Measurements from ENCODE around the gene ITK. TPM values are rescaled to one million over a fixed set of nuclear protein-coding genes. Genes with fewer than 3 reads are reported as not detected.
"Not testable (repeated sequence)": the region's sequence is repeated elsewhere in the genome, so short reads cannot be mapped to it uniquely, and the experiment has no call there.

ITK gene
- total and polyA plus RNA-seq, 2 donors (not counting 3 experiments of a cell fraction or from before 2014, with no cell fraction given) = not detected

DNA sequence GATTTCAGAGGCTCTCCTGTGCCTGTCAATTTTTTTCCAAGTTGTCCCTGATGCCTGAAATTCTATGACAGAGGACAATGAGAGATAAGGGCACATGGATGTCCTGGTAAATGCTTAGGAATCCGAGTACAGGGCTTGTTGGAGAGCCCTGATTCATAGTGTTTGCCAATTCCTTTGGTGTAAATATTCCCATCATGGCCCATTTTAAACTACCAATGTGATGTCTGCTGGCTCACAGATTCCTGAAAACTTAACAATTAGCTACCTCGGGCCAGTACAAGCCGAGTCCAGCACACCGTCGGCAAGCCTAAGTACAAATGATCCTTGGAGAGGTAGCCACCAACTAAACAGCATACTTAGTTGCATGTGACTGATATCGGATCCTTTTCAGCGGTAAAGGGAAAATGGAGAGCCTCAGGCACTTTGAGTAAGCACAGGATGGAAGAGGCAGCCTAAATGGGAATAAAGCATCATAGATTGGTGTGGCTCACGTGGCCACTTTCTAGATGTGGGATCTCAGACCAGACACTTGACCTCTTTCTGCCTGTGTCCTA, 3.6 kb downstream of the ITK start:
- Histone ChIP-seq H3K4me1 (ENCODE audit: control insufficient read depth, extremely low read depth, insufficient read depth, low read length) (no peaks in the 10 kb centered on the region), H3K4me2 (ENCODE audit: insufficient read depth, low read length) (no peak overlapping the region), H4K20me1 (replicated peaks; ENCODE audit: control insufficient read depth, extremely low read depth, insufficient read depth, low read length) (no peaks in the 10 kb centered on the region), H3K27me3 (ENCODE audit: control insufficient read depth in 2 of 2, insufficient read depth in 2 of 2, low read length in 2 of 2) (no peaks in the 10 kb centered on the region), H3K9me3 (replicated peaks; ENCODE audit: control insufficient read depth, insufficient read depth, low read length) (no peaks in the 10 kb centered on the region), H3K36me3 (ENCODE audit: control insufficient read depth in 2 of 2, extremely low read depth in 1 of 2, insufficient read depth in 2 of 2, low read length in 2 of 2) (no peaks in the 10 kb centered on the region), H3K9ac (replicated peaks; ENCODE audit: extremely low read depth, insufficient read depth, low read length) (no peak overlapping the region), H3K79me2 (ENCODE audit: control insufficient read depth, insufficient read depth, low read length) (no peaks in the 10 kb centered on the region), H3K9me1 (replicated peaks; ENCODE audit: control insufficient read depth, extremely low read depth, insufficient read depth, low read length) (no peaks in the 10 kb centered on the region), H2AFZ (ENCODE audit: low read depth, low read length) (no peak overlapping the region), H3K4me3 (replicated peaks in 1 of 3; ENCODE audit: insufficient read depth in 1 of 3, low read depth in 1 of 3, low read length in 3 of 3) (no peak overlapping the region), H3K27ac (ENCODE audit: insufficient read depth, low read depth, low read length) (no peak overlapping the region)
- intact Hi-C loops (cut with micrococcal nuclease) (no loop called here), dilution Hi-C loops (cut with MboI; ENCODE audit: extremely low pct_ligation_motif_present, low sequenced_read_pairs) (no loop called here)
- FAIRE-seq (no peak), DNase-seq (ENCODE audit: low read depth, low spot score) (no peak)
- BruUV-seq (replicated peaks) = no TSS peak
- ChIA-PET CTCF (no interaction called here), POLR2A (no interaction called here)
- no peak for TF ChIP-seq GATA2 (IDR thresholded peaks at IDR 0.05; ENCODE audit: insufficient read depth, insufficient read length, low read depth, low read length)
- no peak for TF ChIP-seq MYC (IDR thresholded peaks at IDR 0.05; ENCODE audit: low read depth, low read length)
- TF ChIP-seq, protein P1, sequence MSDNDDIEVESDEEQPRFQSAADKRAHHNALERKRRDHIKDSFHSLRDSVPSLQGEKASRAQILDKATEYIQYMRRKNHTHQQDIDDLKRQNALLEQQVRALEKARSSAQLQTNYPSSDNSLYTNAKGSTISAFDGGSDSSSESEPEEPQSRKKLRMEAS (IDR thresholded peaks at IDR 0.05; ENCODE audit: insufficient read depth, insufficient read length) = no peak
- TF ChIP-seq, protein P2, sequence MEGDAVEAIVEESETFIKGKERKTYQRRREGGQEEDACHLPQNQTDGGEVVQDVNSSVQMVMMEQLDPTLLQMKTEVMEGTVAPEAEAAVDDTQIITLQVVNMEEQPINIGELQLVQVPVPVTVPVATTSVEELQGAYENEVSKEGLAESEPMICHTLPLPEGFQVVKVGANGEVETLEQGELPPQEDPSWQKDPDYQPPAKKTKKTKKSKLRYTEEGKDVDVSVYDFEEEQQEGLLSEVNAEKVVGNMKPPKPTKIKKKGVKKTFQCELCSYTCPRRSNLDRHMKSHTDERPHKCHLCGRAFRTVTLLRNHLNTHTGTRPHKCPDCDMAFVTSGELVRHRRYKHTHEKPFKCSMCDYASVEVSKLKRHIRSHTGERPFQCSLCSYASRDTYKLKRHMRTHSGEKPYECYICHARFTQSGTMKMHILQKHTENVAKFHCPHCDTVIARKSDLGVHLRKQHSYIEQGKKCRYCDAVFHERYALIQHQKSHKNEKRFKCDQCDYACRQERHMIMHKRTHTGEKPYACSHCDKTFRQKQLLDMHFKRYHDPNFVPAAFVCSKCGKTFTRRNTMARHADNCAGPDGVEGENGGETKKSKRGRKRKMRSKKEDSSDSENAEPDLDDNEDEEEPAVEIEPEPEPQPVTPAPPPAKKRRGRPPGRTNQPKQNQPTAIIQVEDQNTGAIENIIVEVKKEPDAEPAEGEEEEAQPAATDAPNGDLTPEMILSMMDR (IDR thresholded peaks at IDR 0.05; ENCODE audit: extremely low read depth in 1 of 2, insufficient read depth in 1 of 2, low read depth in 1 of 2, low read length in 2 of 2) = no peak
- no peak for TF ChIP-seq POLR2AphosphoS5 (IDR thresholded peaks at IDR 0.05; ENCODE audit: insufficient read depth, low read depth, low read length)
- TF ChIP-seq EZH2 (IDR thresholded peaks at IDR 0.05; ENCODE audit: borderline replicate concordance, low read depth, low read length, severe bottlenecking) = no peak
- no peak for TF ChIP-seq POLR2A (IDR thresholded peaks at IDR 0.05; ENCODE audit: low read depth, low read length)
- TF ChIP-seq FOS (IDR thresholded peaks at IDR 0.05; ENCODE audit: borderline replicate concordance, insufficient read depth, low read length) = no peak
- no peak for TF ChIP-seq JUN (IDR thresholded peaks at IDR 0.05; ENCODE audit: borderline replicate concordance, insufficient read depth, insufficient read length, low read depth)

DNA sequence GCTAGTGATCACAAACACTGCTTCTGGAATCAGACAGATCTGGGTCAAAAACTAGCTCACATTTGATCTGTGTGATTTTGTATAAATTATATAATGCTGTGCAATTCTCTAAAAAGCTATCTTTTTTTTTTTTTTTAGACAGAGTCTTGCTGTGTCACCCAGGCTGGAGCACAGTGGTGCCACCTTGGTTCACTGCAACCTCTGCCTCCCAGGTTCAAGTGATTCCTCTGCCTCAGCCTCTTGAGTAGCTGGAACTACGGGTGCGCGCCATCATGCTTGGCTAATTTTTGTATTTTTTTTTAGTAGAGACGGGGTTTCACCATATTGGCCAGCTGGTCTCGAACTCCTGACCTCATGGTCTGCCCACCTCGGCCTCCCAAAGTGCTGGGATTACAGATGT, 4.5 kb downstream of the ITK start:
- H2AFZ ChIP-seq (ENCODE audit: low read depth, low read length); H3K4me3 ChIP-seq (replicated peaks in 1 of 3; ENCODE audit: insufficient read depth in 1 of 3, low read depth in 1 of 3, low read length in 3 of 3); H3K9me1 ChIP-seq (replicated peaks; ENCODE audit: control insufficient read depth, extremely low read depth, insufficient read depth, low read length); POLR2A ChIA-PET; CTCF ChIA-PET; FAIRE-seq; H3K36me3 ChIP-seq (ENCODE audit: control insufficient read depth in 2 of 2, extremely low read depth in 1 of 2, insufficient read depth in 2 of 2, low read length in 2 of 2); H4K20me1 ChIP-seq (replicated peaks; ENCODE audit: control insufficient read depth, extremely low read depth, insufficient read depth, low read length); H3K27me3 ChIP-seq (ENCODE audit: control insufficient read depth in 2 of 2, insufficient read depth in 2 of 2, low read length in 2 of 2); H3K79me2 ChIP-seq (ENCODE audit: control insufficient read depth, insufficient read depth, low read length); intact Hi-C loops (cut with micrococcal nuclease); dilution Hi-C loops (cut with MboI; ENCODE audit: extremely low pct_ligation_motif_present, low sequenced_read_pairs); BruUV-seq (replicated peaks); DNase-seq (ENCODE audit: low read depth, low spot score); H3K27ac ChIP-seq (ENCODE audit: insufficient read depth, low read depth, low read length); H3K9ac ChIP-seq (replicated peaks; ENCODE audit: extremely low read depth, insufficient read depth, low read length); H3K9me3 ChIP-seq (replicated peaks; ENCODE audit: control insufficient read depth, insufficient read depth, low read length); H3K4me2 ChIP-seq (ENCODE audit: insufficient read depth, low read length); H3K4me1 ChIP-seq (ENCODE audit: control insufficient read depth, extremely low read depth, insufficient read depth, low read length): not testable (repeated sequence)

Data from endothelial cell of umbilical vein (primary cell).